ENCODE measurements around the gene RPS6KB2. TPM values are rescaled to one million over a fixed set of nuclear protein-coding genes. Genes with fewer than 3 reads are reported as not detected.
A peak's percentile ranks its signal among the peaks of the same experiment; 100 is the strongest.

The RPS6KB2 gene
- total RNA-seq, 2 experiments from 2014 or later: 54.8 to 57.4 TPM

DNA sequence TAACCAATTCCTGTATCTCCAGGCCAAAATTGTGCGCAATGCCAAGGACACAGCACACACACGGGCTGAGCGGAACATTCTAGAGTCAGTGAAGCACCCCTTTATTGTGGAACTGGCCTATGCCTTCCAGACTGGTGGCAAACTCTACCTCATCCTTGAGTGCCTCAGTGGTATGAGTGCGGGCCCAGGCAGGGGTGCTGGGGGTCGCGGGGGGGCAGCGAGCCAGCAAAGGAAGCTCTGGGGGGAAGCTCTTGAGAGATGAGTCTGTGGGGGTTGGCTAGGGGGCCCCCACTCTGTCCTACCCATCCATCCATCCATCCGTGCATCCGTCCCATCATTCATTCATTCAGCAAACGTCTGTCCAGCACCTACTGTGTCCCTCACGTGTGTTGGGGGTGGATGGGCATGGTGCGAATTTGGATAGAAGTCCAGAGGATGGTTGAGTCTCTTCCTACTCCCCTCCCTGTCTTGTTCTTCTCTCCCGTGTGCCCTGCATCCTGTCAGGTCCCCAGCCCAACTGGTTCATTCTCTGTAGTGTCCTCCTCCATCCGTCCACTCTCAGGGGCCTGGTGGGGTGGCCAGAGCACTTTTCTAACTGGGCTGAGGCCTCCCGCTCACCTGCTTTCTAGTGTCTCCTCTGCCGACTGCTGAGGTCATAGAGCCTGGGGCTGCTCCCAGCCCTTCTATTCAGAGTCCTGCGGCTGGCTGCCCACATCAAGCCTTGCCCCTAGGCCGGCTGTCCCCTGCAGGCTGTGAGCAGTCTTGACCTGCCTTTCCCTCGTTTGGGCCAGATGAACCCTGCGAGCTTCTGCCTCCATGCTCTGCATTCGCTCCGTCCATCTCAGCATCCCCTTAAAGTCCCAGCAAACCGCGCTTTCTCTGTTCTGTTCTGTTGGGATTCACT is 3.3 kb downstream of the RPS6KB2 start:
- Mint-ChIP-seq H3K9me3 (no peaks in the 10 kb centered on the region), H3K36me3 (ENCODE audit: low read depth) (peaks cover 36% of the 10 kb centered on the region), H3K4me3 (no peak overlapping the region), H3K4me1 (ENCODE audit: low read depth) (peaks cover 43% of the 10 kb centered on the region), H3K27me3 (no peaks in the 10 kb centered on the region), H3K27ac (peak overlapping the region; percentile 30)
- ATAC-seq (no peak), DNase-seq (no peak)
- TF ChIP-seq, protein P1, sequence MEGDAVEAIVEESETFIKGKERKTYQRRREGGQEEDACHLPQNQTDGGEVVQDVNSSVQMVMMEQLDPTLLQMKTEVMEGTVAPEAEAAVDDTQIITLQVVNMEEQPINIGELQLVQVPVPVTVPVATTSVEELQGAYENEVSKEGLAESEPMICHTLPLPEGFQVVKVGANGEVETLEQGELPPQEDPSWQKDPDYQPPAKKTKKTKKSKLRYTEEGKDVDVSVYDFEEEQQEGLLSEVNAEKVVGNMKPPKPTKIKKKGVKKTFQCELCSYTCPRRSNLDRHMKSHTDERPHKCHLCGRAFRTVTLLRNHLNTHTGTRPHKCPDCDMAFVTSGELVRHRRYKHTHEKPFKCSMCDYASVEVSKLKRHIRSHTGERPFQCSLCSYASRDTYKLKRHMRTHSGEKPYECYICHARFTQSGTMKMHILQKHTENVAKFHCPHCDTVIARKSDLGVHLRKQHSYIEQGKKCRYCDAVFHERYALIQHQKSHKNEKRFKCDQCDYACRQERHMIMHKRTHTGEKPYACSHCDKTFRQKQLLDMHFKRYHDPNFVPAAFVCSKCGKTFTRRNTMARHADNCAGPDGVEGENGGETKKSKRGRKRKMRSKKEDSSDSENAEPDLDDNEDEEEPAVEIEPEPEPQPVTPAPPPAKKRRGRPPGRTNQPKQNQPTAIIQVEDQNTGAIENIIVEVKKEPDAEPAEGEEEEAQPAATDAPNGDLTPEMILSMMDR (IDR thresholded peaks at IDR 0.05): no peak
- ChIA-PET POLR2A (interaction anchor here (0.7 to 10.8 kb wide), 6 partner anchors 11 to 53 kb away, joined by 3 to 178 read pairs (median 68); partner anchors contain the start of genes PPP1CA, RAD9A, TBC1D10C and TMEM134), CTCF (no interaction called here)
- intact Hi-C loops (cut with micrococcal nuclease): no loop called here

DNA sequence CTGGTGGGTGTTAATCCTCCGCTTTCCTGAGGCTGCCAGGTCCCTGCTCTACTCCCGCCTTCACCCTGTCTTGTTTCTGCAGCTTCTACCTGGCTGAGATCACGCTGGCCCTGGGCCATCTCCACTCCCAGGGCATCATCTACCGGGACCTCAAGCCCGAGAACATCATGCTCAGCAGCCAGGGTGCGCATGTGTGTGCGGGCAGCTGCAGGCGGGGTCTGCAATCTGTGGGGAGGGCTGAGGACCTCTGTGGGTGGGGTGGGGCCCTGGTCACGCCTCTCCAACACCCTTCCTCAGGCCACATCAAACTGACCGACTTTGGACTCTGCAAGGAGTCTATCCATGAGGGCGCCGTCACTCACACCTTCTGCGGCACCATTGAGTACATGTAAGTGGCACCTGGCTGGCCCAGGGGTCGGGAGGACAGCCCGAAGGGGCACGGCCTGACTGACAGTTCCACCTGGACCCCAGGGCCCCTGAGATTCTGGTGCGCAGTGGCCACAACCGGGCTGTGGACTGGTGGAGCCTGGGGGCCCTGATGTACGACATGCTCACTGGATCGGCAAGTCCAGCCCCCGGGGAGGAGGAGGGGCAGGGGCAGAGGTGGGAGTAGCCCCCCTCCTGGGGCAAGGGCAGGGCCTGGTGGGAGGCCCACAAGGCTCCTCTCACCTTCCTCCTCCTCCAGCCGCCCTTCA is 4.5 kb downstream of the RPS6KB2 start:
- peak; percentile 13 for DNase-seq
- Mint-ChIP-seq H3K4me1 (ENCODE audit: low read depth) (peaks cover 40% of the 10 kb centered on the region), H3K9me3 (no peaks in the 10 kb centered on the region), H3K36me3 (ENCODE audit: low read depth) (peaks cover 46% of the 10 kb centered on the region), H3K27ac (peak overlapping the region; percentile 86), H3K4me3 (no peak overlapping the region), H3K27me3 (no peaks in the 10 kb centered on the region)
- intact Hi-C loops (cut with micrococcal nuclease): no loop called here
- no peak for ATAC-seq
- TF ChIP-seq, protein P1 (IDR thresholded peaks at IDR 0.05): no peak
- POLR2A ChIA-PET: interaction anchor here (0.7 to 10.8 kb wide), 8 partner anchors 12 to 52 kb away, joined by 3 to 178 read pairs (median 32); partner anchors contain the start of genes PPP1CA, RAD9A, TBC1D10C and TMEM134
- CTCF ChIA-PET: no interaction called here

DNA sequence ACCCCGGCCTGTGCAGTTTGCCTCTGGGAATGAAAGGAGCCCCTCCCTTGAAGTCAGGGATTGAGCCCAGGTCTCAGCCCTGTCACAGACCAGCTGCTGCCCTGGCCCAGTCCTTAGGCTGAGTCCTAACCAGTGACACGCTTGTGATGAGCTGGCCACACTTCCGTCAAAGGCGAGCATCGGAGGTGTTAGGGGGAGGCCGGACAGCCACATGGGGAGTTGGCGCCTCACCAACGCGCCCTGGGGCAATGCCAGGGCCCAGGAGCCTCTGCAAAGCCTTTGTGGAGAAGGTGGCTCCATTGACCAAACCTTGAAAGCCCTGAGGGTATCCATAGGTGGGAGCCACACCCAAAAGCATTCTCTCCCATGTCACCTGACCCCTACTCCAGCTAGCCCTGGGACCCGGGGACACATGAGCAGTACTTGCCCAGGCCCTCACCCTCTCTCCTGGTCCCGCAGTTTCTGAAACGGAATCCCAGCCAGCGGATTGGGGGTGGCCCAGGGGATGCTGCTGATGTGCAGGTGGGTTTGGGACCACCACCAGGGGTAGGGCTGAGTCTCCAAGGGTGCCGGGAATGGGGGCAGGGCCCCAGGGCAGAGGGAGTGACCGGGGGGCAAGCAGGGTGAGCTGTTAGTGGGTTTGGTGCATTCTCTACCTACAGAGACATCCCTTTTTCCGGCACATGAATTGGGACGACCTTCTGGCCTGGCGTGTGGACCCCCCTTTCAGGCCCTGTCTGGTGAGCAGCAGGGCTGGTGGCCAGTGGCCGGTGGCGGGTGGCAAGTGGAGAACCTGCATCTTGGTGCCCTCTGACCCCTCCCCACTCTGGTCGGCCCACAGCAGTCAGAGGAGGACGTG is 5.5 kb downstream of the RPS6KB2 start:
- ATAC-seq: no peak
- peak; percentile 57 for DNase-seq
- TF ChIP-seq, protein P1 (IDR thresholded peaks at IDR 0.05): no peak
- ChIA-PET CTCF (interaction anchor here (1.0 kb wide), 1 partner anchor 10 kb away, joined by 3 read pairs; no protein-coding TSS in a partner anchor), POLR2A (interaction anchor here (2.4 to 10.8 kb wide), 6 partner anchors 13 to 51 kb away, joined by 7 to 178 read pairs (median 68); partner anchors contain the start of genes PPP1CA, TBC1D10C and TMEM134)
- no peaks in the 10 kb centered on the region for H3K27me3 Mint-ChIP-seq
- H3K36me3 Mint-ChIP-seq (ENCODE audit: low read depth): peaks cover 54% of the 10 kb centered on the region
- H3K9me3 Mint-ChIP-seq: no peaks in the 10 kb centered on the region
- H3K4me3 Mint-ChIP-seq: peak overlapping the region; percentile 87
- H3K27ac Mint-ChIP-seq: peak overlapping the region; percentile 86
- intact Hi-C loops (cut with micrococcal nuclease): no loop called here
- H3K4me1 Mint-ChIP-seq (ENCODE audit: low read depth): peaks cover 39% of the 10 kb centered on the region

DNA sequence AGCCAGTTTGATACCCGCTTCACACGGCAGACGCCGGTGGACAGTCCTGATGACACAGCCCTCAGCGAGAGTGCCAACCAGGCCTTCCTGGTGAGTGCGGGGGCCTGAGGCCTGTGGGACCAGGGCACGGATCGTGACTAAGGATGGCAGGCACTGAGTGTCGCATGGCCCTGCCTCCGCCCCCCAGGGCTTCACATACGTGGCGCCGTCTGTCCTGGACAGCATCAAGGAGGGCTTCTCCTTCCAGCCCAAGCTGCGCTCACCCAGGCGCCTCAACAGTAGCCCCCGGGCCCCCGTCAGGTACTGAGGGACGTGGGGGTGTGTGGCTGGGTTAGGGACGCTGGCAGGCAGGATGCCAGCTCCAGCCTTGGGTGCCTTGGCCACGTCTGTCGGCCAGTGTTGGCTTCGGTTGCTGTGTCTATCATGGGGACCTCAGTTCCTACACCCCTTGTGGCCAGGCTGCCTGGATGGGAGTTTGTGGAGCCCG is 6.1 kb downstream of the RPS6KB2 start:
- CTCF ChIA-PET: interaction anchor here (1.0 kb wide), 1 partner anchor 11 kb away, joined by 3 read pairs; no protein-coding TSS in a partner anchor
- intact Hi-C loops (cut with micrococcal nuclease): no loop called here
- peaks cover 44% of the 10 kb centered on the region for H3K4me1 Mint-ChIP-seq (ENCODE audit: low read depth)
- H3K27me3 Mint-ChIP-seq: no peaks in the 10 kb centered on the region
- peaks cover 61% of the 10 kb centered on the region for H3K36me3 Mint-ChIP-seq (ENCODE audit: low read depth)
- H3K9me3 Mint-ChIP-seq: no peaks in the 10 kb centered on the region
- H3K4me3 Mint-ChIP-seq: peak overlapping the region; percentile 87
- DNase-seq (peak; percentile 68), ATAC-seq (peak; percentile 10)
- POLR2A ChIA-PET: interaction anchor here (0.6 to 10.8 kb wide), 7 partner anchors 14 to 50 kb away, joined by 3 to 178 read pairs (median 52); partner anchors contain the start of genes PPP1CA, TBC1D10C and TMEM134
- peak overlapping the region; percentile 86 for H3K27ac Mint-ChIP-seq
- TF ChIP-seq, protein P1 (IDR thresholded peaks at IDR 0.05): no peak

All from activated CD8-positive, alpha-beta T cell treated with anti-CD3 and anti-CD28 coated beads for 36 hours (primary cell).